NCI-H226 (cell line): Measurements from ENCODE around the gene DCHS2.
A peak's percentile ranks its signal among the peaks of the same experiment; 100 is the strongest.

Source experiments
- DNase-seq: peaks from one replicate; pipeline ENCODE4 v3.0.0-alpha.2; 2015

DCHS2 gene

GRCh38 chr4:154367659-154368058, 123.9 kb downstream of the DCHS2 start:
- DNase-seq: no peak

DNA sequence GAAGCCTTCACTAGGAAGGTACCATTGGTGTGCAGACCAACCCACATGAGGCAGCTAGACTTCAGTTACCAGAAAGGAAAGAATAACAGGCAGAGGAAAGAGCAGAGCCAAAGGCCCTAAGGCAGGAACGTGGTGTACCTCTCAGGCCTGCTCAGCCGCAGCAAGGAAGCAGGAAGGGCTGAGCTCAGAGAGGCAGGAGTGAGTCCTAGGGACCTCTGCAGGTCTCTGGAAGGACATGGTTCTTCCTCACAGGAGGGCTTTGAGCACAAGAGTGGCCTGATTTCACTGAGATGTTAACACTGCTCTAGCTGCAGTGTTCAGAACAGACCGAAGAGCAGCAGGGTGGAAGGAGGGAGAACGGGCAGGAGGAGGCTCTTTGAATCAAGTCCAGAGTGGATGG, 124.6 kb downstream of the DCHS2 start:
- DNase-seq: no peak

- DNase-seq: no peak
Measured at GRCh38 chr4:154364066-154364845, 127.3 kb downstream of the DCHS2 start.

- no peak for DNase-seq
Measured at GRCh38 chr4:154361450-154361849, 130.1 kb downstream of the DCHS2 start.

DNA sequence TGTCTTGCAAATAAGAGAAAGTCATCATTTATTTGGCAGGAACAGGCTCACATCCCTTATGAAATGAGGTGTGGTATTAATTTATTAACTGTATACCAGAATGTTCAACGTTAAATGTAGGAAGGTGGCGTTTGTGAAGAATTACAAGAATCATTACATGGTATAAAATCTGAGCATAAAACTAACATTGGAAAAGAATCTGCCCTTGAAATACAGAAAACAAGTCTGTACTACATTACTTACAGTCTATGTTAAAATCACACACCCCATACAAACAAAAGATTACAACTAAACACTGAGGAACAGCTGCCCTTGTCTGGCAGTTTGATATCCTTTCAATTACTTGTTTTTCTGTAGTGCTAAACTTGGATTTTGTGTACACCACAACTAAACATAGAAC, 131.1 kb downstream of the DCHS2 start:
- no peak for DNase-seq

- DNase-seq: no peak
Measured at GRCh38 chr4:154354883-154355282, 136.7 kb downstream of the DCHS2 start.

DNA sequence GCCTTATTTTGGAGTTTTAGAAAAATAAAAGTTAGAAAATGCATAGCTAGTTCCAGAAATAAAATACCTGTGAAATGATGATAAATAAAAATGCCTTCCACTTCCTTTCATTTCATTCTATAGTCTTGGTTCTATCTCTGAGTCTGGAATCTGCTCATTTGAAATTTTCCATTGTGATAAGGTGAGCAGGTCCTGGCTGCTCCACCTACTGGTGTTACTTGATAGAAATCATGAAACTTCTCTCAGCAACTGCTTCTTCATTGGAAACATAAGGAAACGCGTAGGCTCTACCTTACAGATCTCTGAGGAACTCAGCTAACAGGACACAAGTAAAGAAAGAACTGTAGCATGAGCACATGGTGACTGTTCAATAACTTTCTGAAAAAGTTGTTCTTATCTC, 141.8 kb downstream of the DCHS2 start:
- DNase-seq: peak; percentile 9

GRCh38 chr4:154348657-154349056, 142.9 kb downstream of the DCHS2 start:
- no peak for DNase-seq

DNA sequence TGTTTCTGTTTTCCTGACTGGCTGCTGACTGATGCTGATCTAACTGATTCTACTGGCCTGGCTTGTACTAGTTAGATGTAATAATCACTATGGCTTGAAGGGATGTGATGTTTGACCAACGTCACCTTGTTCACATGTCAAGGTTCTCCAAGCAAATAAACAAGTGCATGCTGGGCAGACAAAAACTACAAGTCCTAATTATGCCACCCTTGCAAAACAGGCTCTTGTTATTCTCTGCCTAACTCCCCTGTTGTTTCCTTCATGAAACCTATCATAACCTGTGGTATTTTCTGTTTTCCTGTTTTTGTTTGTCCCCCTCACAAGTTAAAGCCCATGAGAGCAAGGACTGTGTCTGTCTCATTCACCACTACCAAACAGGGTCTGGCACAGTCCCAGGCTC, 146.2 kb downstream of the DCHS2 start:
- no peak for DNase-seq

GRCh38 chr4:154344686-154345085, 146.9 kb downstream of the DCHS2 start:
- DNase-seq: no peak

GRCh38 chr4:154343651-154344050, 147.9 kb downstream of the DCHS2 start:
- DNase-seq: no peak

DNA sequence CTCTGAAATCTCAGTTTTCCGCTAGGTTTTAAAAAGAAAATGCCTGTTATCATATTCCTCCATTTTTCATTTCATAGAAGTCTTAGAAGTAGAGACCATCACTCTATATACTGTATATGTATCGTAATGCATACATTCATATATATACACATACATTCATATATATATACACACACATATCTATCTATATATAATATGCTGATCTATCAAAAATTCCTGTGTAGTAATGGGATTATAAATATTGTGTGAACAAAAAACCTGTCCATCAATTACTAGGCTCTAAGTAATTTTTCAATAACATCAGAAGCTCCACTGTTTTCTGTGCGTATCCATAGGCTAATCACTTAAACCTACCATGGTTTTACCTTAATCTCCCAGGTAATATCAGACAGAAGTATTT, 150.2 kb downstream of the DCHS2 start:
- no peak for DNase-seq

GRCh38 chr4:154335588-154335987, 156.0 kb downstream of the DCHS2 start:
- DNase-seq: no peak

DNA sequence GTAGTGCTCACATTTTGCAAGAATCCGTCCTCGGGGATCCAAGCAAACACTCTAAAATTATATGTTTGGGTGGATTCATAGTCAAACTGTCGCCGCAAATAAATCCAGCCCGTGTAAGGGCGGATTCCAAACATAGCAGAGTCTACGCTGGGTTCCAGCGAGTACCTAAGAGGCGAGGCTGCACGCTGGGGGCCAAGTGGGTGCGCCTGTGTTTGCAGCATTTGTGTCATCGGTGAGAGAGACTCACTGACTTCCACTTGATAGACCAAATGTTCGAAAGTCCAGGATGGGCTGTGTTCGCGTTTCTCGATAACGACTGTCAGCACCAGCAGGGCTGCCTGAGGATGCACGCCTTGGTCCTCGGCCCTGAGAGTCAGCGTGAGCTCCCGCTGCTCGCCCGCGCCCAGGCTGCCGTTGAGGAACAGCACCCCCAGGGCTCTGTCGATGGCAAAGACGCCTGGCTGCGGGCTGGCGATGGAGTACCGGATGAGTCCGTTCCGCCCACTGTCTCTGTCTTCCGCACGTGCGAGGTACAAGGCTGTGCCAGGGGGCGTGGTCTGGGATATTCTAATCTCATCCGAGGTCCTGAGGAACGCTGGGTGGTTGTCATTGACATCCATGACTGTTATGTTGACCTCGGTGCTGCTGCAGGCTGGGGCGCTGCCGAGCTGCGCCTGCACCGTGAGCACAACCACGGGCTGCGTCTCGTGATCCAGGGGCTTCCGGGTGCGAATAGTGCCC, 158.7 kb downstream of the DCHS2 start:
- DNase-seq: no peak

DNA sequence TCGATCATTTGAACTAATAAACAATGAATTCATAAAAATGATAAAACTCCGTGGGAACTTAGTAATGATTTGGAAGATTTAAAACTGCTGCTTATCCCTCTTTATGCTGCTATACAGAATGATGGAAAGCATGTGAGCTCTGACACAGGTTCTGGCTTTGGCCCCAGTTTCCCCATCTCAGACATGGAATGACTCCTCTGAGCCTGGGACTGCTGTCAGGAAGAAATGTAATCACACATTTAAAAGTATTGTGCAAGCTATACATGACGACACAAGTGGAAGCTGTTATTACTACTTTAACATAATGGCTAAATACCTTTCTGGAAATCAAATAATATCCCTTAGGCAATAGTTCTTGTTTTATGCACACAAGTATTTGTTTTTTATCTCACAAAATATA, 161.7 kb downstream of the DCHS2 start:
- peak; percentile 47 for DNase-seq

GRCh38 chr4:154329268-154329868, 162.2 kb downstream of the DCHS2 start:
- DNase-seq: no peak

DNA sequence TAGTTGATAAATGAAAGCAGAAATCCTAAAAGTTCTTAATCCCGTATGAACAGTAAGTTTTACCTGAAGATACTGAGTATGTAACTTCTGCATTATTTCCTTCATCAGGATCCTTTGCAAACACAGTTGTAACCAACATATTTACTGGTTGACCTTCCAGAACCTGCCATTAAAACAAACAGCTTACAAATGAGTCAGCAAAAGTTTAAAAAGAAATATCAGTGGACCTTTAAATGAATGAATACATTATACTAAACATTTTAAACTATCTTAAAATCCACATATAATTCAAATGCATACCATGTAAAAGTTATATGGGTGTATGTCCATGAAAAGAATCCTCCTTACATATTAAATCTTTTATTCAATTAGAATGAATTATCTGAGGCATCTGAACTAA, 163.6 kb downstream of the DCHS2 start:
- DNase-seq: no peak

DNA sequence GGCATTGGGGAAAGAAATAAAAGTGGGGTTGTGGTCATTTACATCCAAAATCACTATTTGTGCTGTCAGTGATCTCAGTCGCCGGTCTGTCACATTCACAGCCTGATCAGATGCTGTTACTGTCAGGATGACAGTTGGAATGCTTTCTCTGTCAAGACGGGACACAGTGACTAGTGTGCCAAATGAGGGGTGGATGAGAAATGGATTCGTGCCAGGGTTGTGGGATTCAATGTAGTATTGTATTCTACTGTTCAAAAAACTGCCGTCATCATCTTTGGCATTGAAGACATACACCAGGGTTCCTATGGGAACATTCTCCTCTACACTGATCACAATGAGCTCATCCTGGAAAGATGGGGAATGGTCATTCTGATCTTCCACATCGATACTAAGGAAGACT, 171.1 kb downstream of the DCHS2 start:
- no peak for DNase-seq

DNA sequence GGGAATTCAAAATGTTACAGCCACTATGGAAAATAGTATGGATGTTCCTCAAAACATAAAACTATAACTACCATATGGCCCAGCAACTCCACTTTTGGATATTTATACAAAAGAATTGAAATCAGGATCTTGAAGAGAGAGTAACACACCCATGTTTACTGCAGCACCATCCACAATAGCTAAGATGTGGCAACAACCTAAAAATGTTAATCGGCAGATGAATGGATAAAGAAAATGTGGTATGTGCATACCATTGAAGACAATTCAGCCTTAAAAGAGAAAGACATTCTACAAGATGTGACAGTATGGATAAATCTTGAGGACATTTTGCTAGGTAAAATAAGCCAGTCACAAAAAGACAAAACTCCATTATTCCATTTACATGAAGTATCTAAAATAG, 171.9 kb downstream of the DCHS2 start:
- DNase-seq: no peak

DNA sequence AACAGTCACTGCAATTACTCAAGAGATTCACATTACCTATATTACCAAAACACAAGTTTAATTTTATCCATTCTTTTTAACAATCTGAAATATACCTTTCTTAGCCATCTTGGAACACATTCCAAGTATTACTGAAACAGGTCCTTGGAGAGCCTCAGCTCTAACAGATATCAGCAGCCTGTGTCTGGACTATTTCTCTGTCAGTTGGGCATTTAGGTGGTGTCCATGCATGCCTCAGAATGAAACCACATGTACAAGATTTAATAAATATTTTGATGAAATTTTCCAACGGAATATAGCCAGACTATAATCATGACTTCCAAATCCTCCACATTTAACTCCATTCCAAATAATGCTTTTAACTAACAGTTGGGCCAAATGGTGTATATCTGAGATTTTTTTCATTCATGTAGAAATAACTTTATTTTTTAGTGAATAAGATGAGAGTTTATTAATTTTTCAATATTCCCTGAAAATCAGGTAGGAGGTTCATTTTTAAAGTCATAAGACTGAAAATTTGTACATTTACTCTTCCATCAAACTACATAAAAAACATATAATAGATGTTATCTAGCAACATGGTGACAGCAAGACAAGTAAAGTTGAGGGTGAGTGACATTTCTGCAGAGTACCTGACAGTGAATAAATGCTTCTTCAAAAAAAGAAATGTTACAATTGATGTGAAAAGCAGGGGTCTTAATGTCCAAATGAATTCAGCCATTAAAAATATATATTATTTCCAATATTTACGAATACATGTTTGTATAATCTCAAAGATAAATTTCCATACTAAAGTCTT, 174.2 kb downstream of the DCHS2 start:
- DNase-seq: no peak

- DNase-seq: no peak
Measured at GRCh38 chr4:154315741-154316140, 175.9 kb downstream of the DCHS2 start.

GRCh38 chr4:154314248-154314647, 177.4 kb downstream of the DCHS2 start:
- DNase-seq: no peak

DNA sequence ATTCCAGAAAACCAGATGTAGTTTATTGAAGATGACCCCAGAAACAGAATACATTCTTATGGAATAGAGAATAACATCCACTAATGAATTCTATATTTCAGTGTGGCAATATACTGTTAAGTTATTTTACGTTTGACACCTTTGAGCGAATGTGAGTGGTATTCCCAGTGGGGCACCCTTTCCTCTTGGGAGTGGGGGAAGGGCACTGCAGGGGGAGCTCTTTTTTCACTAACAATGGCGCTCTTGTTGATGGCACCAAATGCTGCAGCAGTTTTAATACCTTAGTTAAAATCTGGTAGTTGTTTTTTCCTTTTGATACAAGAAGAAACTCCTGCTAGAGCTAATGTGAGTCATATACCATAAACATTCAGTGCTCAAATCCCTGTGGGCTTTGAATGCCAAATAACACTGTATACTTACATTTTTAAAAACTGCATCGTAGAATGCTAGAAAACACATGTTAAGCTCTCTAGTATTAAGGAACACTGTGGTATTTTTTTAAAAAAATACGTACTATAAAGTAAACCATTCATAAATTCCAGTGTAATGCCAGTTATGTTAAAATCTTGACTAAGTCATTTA, 178.5 kb downstream of the DCHS2 start:
- no peak for DNase-seq
